Islet precursor cell (in vitro differentiated cells): ENCODE data around the gene SV2C.

ENCODE experiments used
- DNase-seq: peaks from one replicate; pipeline ENCODE4 v3.0.0-alpha.2; 2018

Gene SV2C

GRCh38 chr5:76099756-76100155 lies 16.6 kb downstream of the SV2C start:
- DNase-seq = no peak

DNA sequence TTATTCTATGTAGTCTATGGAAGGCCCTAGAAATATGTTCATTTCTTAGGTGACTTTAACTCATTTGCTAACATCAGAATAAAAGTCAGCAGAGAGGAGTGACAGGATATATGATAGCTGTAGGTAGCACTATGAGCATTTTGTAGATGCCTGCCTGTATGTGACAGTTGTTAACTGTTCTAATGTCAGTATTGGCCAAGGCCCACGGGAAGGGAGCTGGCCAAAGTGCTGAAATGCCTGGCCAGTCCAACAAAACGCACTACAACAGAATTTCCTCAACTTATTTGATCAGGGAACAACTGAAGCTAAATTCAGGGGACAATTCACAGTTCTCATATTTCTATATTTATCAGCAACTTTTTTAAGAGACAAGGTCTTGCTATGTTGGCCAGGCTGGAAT lies 20.8 kb downstream of the SV2C start:
- DNase-seq = peak; percentile 74

DNA sequence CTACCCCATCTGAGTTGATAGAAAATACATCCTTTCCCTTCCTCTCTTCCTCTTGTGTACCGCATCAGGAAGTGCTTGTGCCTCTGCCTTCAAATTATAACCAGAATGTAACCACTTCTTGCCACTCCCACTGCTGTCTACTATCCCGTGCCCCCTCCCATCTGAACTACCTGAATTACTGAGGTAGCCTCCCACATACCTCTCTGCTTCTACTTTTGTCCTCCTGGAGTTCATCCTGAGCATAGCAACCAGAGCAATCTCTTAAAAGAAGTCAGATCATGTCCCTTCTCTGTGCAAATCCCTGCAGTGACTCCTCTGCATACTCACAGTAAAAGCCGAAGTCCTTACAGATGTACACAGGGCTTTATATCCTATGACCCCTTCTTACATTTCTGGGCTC lies 23.0 kb downstream of the SV2C start:
- DNase-seq = no peak

DNA sequence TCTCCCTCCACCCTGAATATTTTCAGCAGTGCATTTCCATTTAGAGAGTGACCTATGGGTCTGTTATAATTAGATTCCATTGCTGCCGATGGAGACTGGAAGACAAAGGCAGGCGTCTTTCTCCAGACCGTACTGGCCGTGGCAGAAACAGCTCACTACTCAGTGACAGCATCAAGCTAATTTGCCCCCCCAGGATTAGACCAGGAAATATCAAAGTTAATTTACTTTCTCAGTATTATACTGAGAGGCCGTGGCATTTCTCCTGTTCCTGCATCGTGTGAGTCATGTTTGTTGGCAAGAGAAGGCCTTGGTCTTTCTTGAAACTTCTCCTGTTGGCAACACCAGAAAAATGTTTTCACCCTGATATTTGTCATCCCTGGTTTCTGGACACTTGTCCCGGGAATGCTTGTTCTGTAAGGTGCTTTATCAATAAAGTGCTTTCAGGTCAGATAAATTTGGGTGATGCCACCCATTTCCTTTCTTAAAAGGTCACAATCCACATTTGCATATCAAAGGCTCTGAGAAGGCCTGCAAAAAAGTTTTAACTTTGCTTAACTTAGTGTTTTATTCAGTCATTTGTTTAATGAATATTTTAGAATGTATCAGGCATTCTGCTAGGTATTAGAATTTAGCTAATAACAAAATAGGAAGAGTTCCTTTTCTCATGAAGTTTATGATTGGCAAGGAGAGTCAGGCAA lies 28.4 kb downstream of the SV2C start:
- DNase-seq = no peak

- no peak for DNase-seq
These were observed 29.9 kb downstream of the SV2C start for GRCh38 chr5:76113103-76113502.

DNA sequence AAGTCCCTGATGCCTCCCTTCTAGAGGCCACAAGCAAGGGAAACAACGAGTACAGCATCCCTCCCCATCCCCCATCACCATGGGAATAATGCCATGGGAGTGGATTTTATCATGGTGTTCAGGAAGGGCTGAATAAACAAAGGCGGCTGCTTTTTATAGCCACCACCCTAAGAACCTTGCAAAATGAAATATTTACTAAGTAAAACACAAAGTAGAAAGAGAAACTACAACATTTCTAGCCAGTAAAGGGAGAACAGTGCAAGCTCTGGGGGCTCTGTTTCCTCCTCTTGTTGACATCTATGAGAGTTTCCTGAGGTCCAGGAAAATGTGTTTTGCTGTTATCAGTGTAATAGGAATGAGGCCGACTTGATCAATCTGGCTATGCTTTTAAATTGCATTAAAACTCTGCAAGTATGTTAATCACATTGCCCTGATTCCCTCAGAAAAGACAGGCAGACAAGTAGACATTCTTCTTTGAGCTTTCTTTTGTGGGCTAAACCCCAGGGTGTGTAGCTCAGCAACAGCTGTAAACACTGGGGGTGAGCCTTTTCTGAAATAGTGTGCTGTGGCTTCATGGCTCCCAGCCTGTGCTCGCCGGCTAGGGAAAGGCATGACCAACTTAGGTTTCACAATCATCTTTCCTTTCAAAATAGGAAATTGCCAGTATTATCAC lies 31.1 kb downstream of the SV2C start:
- DNase-seq = no peak

DNA sequence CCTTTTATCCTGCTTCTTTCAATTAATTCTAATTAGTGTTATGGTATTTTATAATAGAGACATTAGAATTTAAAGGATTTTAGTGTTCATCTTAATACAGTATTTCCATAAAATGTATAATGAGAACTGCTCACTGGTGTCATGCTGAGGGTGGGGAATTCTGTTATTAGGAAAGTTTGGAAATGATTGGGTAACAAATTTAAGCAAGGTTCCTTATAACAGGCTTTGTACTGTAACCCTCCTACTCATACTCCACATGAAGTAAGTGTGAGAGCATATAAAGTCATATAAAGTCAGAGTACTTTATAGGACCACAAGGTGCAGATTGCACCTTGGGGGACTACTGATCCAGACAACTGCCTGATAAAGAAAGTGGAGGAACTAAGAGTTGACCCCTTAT lies 42.2 kb downstream of the SV2C start:
- no peak for DNase-seq

DNA sequence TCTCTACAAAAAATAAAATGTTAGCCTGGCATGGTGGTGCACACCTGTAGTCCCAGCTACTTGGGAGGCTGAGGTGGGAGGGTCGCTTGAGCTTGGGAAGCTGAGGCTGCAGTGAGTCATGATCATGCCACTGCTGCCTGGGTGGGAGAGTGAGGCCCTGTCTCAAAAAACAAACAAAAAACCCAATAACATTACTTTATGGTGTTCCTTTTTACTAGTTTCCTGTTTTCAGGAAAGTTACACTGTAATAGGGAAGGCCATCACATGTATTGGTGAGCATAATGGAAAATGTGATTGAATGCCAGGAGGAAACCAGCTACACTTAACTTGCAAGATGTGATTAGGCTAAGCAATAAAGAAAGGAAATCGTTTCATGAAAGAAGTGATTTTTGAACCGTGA lies 42.7 kb downstream of the SV2C start:
- no peak for DNase-seq

GRCh38 chr5:76134003-76134402 lies 50.8 kb downstream of the SV2C start:
- DNase-seq = no peak

DNA sequence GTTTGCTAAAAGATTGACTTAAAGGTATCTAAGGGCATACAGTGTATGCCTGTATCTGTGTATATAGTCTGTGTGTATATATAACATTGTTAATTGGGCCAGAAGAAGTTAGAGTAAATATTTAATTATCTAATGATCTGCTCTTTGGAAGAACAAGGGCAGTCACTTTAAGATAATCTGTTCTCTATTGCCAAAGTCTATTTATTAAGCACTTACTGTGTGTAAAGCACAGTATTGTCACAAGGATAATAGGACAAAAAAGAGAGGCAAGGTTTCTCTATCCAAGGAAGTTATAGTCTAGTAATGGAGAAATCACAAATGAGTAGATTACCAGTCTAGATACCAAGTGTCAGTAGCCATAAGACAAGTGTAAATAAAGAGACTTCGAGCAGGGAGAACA lies 51.5 kb downstream of the SV2C start:
- DNase-seq = no peak

DNA sequence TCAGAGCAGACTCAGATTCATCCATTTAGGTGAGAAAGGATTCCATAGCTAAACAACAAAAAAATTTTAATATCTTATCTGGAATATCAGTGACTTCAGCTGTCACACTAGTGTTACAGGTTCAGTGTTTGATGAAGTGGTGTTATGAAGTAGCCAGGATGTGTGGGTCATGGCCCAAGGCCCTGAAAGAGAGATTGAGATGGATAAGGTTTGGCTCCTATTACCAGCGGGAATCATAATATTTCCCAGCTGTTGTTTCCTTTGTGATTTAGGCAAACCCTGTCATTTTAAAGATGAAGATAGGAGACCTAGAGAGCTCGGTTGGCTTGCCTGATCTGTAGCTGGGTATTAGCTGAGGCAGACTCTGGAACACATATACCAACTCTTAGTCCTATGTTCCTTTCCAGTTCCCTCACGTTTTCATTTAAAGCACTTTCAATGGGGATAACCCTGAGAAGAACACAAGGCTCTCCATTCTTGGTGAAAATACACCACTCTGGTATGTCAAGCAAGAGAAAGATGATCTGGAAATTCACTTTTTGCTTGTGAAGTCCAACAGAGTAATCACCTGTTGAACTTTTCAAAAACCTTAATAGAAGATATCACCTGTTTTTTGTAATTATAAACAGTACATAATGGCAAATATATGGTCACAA lies 54.8 kb downstream of the SV2C start:
- no peak for DNase-seq

GRCh38 chr5:76143884-76144283 lies 60.7 kb downstream of the SV2C start:
- no peak for DNase-seq

- DNase-seq = no peak
These were observed 61.5 kb downstream of the SV2C start for GRCh38 chr5:76144513-76145274.

DNA sequence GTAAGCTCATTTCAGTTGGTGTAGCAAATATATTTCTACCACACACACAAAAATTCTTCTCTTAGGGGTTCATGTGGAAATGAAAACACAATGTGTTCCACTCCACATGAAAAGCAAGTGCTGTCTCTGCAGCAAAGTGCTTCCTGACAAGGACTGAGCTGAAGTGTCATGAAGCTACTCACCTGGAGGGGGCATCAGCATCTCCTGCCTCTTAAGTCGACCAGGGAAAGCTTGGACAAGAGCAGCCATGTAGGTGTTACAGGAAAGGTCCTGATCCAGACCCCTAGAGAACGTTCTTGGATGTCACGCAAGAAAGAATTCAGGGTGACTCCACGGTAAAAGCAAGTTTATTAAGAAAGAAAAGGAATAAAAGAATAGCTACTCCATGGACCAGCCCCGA lies 62.8 kb downstream of the SV2C start:
- peak; percentile 66 for DNase-seq

DNA sequence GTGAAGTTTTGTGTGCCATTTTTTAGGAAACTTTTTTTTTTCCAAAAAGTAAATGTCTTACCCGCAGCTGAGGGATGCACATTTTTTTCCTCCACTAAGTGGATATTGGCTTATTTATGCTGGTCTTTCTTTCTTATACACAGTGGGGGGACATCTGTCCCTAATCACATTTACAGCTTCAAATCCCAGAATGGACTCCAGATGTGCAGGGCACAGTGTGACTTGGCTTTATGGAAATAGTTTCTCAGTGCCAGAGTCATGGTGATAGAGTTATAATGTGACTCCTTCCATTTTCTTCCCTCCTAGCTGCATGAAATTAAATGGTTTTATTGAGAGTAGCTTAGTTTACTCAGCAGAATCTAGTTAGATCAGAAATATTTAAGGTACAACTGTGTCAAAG lies 66.5 kb downstream of the SV2C start:
- DNase-seq = no peak

GRCh38 chr5:76152161-76152560 lies 69.0 kb downstream of the SV2C start:
- no peak for DNase-seq

DNA sequence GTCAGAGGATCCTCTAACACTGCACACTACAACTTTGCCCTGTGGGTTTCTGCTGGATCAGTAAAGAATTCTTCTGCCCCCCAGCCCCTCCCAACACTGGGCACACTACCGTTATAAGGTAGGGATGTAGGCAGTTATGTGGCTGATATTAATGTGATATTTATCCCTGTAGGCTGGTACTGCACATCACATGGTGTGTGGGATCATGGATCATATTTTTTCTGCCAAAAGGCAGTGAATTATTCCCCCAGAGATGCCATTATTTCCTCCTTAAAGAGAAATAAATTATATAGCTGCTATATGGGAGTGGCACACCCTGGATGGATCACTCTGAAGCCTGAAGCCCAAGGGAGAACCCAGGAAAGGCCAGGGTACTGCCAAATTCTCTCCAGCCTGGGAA lies 69.5 kb downstream of the SV2C start:
- DNase-seq = no peak

GRCh38 chr5:76153271-76153670 lies 70.1 kb downstream of the SV2C start:
- DNase-seq = no peak

GRCh38 chr5:76154009-76154690 lies 71.0 kb downstream of the SV2C start:
- DNase-seq = no peak

DNA sequence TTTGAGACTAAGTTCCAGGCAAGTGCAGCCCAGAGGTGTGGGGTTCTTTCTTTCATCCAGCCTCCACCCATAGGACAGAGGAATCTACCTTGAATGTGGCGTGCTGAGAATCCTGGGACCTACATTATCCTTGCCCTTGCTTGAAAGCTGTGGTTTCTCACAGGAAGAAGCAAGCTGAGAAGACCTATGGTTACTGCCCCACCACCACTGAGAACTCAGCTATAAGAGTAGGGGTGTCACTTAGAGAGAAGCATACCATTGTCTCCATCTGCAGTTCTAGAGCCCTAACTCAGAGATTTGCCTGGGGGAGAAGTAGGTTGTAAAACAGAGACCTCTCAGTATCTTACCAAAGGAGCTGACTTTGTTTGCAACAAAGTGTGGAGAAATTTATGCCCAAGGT lies 72.4 kb downstream of the SV2C start:
- DNase-seq = no peak

GRCh38 chr5:76162335-76162734 lies 79.2 kb downstream of the SV2C start:
- DNase-seq = no peak

DNA sequence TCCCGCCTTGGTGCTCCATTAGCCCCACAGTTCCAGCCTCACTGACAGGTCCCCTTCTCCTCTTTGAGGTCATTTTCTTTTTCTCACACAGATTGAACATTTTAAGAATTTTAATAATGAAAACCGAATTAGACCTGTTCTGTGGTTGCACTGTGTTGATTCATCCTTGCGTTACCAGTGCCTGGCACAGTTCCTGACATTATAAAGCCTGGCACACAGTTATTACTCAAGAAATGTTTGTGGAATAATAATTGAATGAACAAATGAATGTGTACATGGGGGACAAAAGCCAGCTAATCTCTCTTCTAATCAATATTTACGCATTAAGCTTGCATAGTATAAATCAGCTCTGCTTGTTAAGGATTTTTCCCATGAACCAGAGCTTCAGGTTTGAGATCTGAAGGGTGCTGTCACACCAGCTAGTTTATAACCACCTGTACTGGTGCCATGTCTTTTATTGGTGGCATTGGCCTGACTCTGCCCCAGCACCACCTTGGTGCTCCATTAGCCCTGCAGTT lies 80.0 kb downstream of the SV2C start:
- DNase-seq = no peak

GRCh38 chr5:76165029-76165428 lies 81.8 kb downstream of the SV2C start:
- no peak for DNase-seq
